ENCODE results near the gene HAL. TPM values are rescaled to one million over a fixed set of nuclear protein-coding genes. Genes with fewer than 3 reads are reported as not detected.

HAL gene
- total RNA-seq, 1 experiment from 2014 or later: 0.39 TPM

GRCh38 chr12:95967301-95967700, 28.8 kb downstream of the HAL start:
- POLR2A ChIA-PET: interaction anchor here (0.7 kb wide), 1 partner anchor 745 kb away, joined by 6 read pairs; no protein-coding TSS in a partner anchor
- CTCF ChIA-PET: no interaction called here

More at GRCh38 chr12:95967301-95967700, 28.8 kb downstream of the HAL start:
- Mint-ChIP-seq H3K36me3 (peaks cover 10% of the 10 kb centered on the region), H3K27me3 (ENCODE audit: low read depth) (peaks cover 4% of the 10 kb centered on the region; the same call in 1 of the 2 replicates), H3K27ac (no peak overlapping the region), H3K4me3 (no peak overlapping the region), H3K4me1 (peaks cover 22% of the 10 kb centered on the region), H3K9me3 (peaks cover 11% of the 10 kb centered on the region)
- no peak for ATAC-seq
- no peak for DNase-seq (ENCODE audit: low spot score)
- TF ChIP-seq FOXK1 (CRISPR knock-in tag; IDR thresholded peaks at IDR 0.05): no peak
- TF ChIP-seq ZNF532 (CRISPR knock-in tag; IDR thresholded peaks at IDR 0.05; ENCODE audit: borderline replicate concordance): no peak
- no peak for TF ChIP-seq CDX4 (CRISPR knock-in tag; IDR thresholded peaks at IDR 0.05; ENCODE audit: borderline replicate concordance)
- TF ChIP-seq ATF1 (CRISPR knock-in tag; IDR thresholded peaks at IDR 0.05): no peak
- no peak for TF ChIP-seq ZNF219 (CRISPR knock-in tag; IDR thresholded peaks at IDR 0.05; ENCODE audit: borderline replicate concordance)
- no peak for TF ChIP-seq FOXP4 (CRISPR knock-in tag; IDR thresholded peaks at IDR 0.05)
- TF ChIP-seq ETV6 (CRISPR knock-in tag; IDR thresholded peaks at IDR 0.05): no peak
- TF ChIP-seq SOX15 (CRISPR knock-in tag; IDR thresholded peaks at IDR 0.05): no peak
- TF ChIP-seq ZNF317 (CRISPR knock-in tag; IDR thresholded peaks at IDR 0.05; ENCODE audit: borderline replicate concordance, low read depth): no peak
- no peak for TF ChIP-seq HMGA2 (CRISPR knock-in tag; IDR thresholded peaks at IDR 0.05)
- no peak for TF ChIP-seq ZNF263 (CRISPR knock-in tag; IDR thresholded peaks at IDR 0.05; ENCODE audit: low read depth)
- no peak for TF ChIP-seq ZNF121 (CRISPR knock-in tag; IDR thresholded peaks at IDR 0.05)
- no peak for TF ChIP-seq NR2C2 (CRISPR knock-in tag; IDR thresholded peaks at IDR 0.05)
- TF ChIP-seq ZBTB43 (CRISPR knock-in tag; IDR thresholded peaks at IDR 0.05): no peak
- TF ChIP-seq KAT7 (CRISPR knock-in tag; IDR thresholded peaks at IDR 0.05; ENCODE audit: borderline replicate concordance): no peak
- TF ChIP-seq GABPB1 (CRISPR knock-in tag; IDR thresholded peaks at IDR 0.05): no peak
- no peak for TF ChIP-seq E2F5 (CRISPR knock-in tag; IDR thresholded peaks at IDR 0.05)
- no peak for TF ChIP-seq ZBTB21 (CRISPR knock-in tag; IDR thresholded peaks at IDR 0.05; ENCODE audit: borderline replicate concordance)

Measured in WTC11 (cell line).